GM23338 (cell line): ENCODE measurements around the gene ZNF20. TPM values are rescaled to one million over a fixed set of nuclear protein-coding genes. Genes with fewer than 3 reads are reported as not detected.

Experiments
- ATAC-seq: fragments of 200-7000 bp; cut with Tn5 transposase; 3 replicates; pipeline ENCODE4 v1.9.1; 2020
- DNase-seq: peaks from one replicate; pipeline ENCODE4 v3.0.0-alpha.2; 2015; ENCODE audit warnings: low spot score
- H2AFZ ChIP-seq: fragments of 200-600 bp; sonication (generic); 2 replicates; pipeline ENCODE4 v1.8.0; 2016; ENCODE audit warnings: antibody characterized with exemption, mild to moderate bottlenecking, moderate library complexity
- H3F3A ChIP-seq: fragments of 200-600 bp; sonication (generic); replicated peaks from 2 replicates; pipeline ENCODE4 v1.8.0; 2017; ENCODE audit warnings: antibody characterized with exemption, mixed run types, low read depth
- H3K27ac ChIP-seq: fragments of 200-600 bp; sonication (generic); 2 replicates; pipeline ENCODE4 v1.6.1; 2016; ENCODE audit warnings: low read depth
- H3K27me3 ChIP-seq: fragments of 200-600 bp; sonication (generic); 2 replicates; pipeline ENCODE4 v1.8.0; 2016; ENCODE audit warnings: mild to moderate bottlenecking, mixed run types, moderate library complexity; ENCODE audit not compliant: insufficient read depth
- H3K36me3 ChIP-seq: fragments of 200-600 bp; sonication (generic); 2 replicates; pipeline ENCODE4 v1.8.0; 2016; ENCODE audit warnings: mild to moderate bottlenecking; ENCODE audit not compliant: insufficient read depth
- H3K4me1 ChIP-seq: fragments of 200-600 bp; sonication (generic); 2 replicates; pipeline ENCODE4 v1.8.0; 2016; ENCODE audit warnings: mild to moderate bottlenecking, moderate library complexity; ENCODE audit not compliant: insufficient read depth
- H3K4me2 ChIP-seq: fragments of 200-600 bp; sonication (generic); 2 replicates; pipeline ENCODE4 v1.7.1; 2017; ENCODE audit warnings: mixed run types
- H3K4me3 ChIP-seq: fragments of 200-600 bp; sonication (generic); 2 replicates; pipeline ENCODE4 v1.6.1; 2016; ENCODE audit warnings: mixed run types
- H3K79me2 ChIP-seq: fragments of 200-600 bp; sonication (generic); replicated peaks from 2 replicates; pipeline ENCODE4 v1.8.0; 2017; ENCODE audit warnings: mild to moderate bottlenecking; ENCODE audit not compliant: insufficient read depth
- H3K9me2 ChIP-seq: fragments of 200-600 bp; sonication (generic); 2 replicates; pipeline ENCODE4 v1.8.0; 2017; ENCODE audit not compliant: insufficient read depth
- H4K20me1 ChIP-seq: fragments of 200-600 bp; sonication (generic); replicated peaks from 2 replicates; pipeline ENCODE4 v1.8.0; 2017; ENCODE audit warnings: mild to moderate bottlenecking; ENCODE audit not compliant: insufficient read depth
- H3K27ac Mint-ChIP-seq: 2 replicates; pipeline ENCODE4 v1.8.0; 2020; ENCODE audit warnings: inconsistent platforms, mild to moderate bottlenecking, moderate library complexity, mixed read lengths
- H3K27me3 Mint-ChIP-seq: 3 replicates; pipeline ENCODE4 v1.8.0; 2022; ENCODE audit warnings: low read depth, mild to moderate bottlenecking, moderate library complexity, mixed read lengths, inconsistent platforms; ENCODE audit not compliant: insufficient read depth, poor library complexity
- H3K36me3 Mint-ChIP-seq: 3 replicates; pipeline ENCODE4 v1.8.0; 2021; ENCODE audit warnings: low read depth, mild to moderate bottlenecking, inconsistent platforms, moderate library complexity, mixed read lengths
- H3K4me1 Mint-ChIP-seq: 3 replicates; pipeline ENCODE4 v1.8.0; 2020; ENCODE audit warnings: mild to moderate bottlenecking, inconsistent platforms, mixed read lengths
- H3K4me3 Mint-ChIP-seq: 3 replicates; pipeline ENCODE4 v1.8.0; 2021; ENCODE audit warnings: moderate library complexity, mild to moderate bottlenecking, inconsistent platforms, mixed read lengths
- H3K9me3 Mint-ChIP-seq: 3 replicates; pipeline ENCODE4 v1.8.0; 2020; ENCODE audit warnings: moderate library complexity, mild to moderate bottlenecking, inconsistent platforms, mixed read lengths
- CTCF ChIP-seq, 2 experiments: fragments of 200-600 bp in 1 of 2; sonication (generic) in 1 of 2; conservative IDR thresholded peaks; 2 replicates each; pipeline versions ENCODE4 v1.5.1 to v1.6.1; 2016 to 2017; ENCODE audit warnings: antibody characterized with exemption in 2 of 2, low read depth in 2 of 2, mild to moderate bottlenecking in 2 of 2, moderate library complexity in 1 of 2
- JUNB ChIP-seq: IDR thresholded peaks from one replicate; pipeline ENCODE4 v1.6.1; 2016; ENCODE audit warnings: antibody characterized with exemption; ENCODE audit not compliant: unreplicated experiment
- POLR2AphosphoS5 ChIP-seq: IDR thresholded peaks from 2 replicates; pipeline ENCODE4 v1.6.1; 2016; ENCODE audit warnings: antibody characterized with exemption, low read depth
- REST ChIP-seq: IDR thresholded peaks from one replicate; pipeline ENCODE4 v1.6.1; 2018; ENCODE audit warnings: antibody characterized with exemption; ENCODE audit not compliant: unreplicated experiment
- STAT1 ChIP-seq: IDR thresholded peaks from one replicate; pipeline ENCODE4 v1.6.1; 2016; ENCODE audit warnings: antibody characterized with exemption; ENCODE audit not compliant: unreplicated experiment
- ZNF331 ChIP-seq: fragments of 250-450 bp; sonication (Bioruptor Pico); IDR thresholded peaks from 2 replicates; pipeline ENCODE4 v1.5.0; 2020; ENCODE audit warnings: low read depth, mild to moderate bottlenecking, moderate library complexity
- polyA plus RNA-seq: library from polyadenylated mRNA; unstranded; fragments of >200 nt; fragmentation: Nextera tagmentation; extraction: Ambion mirVana; gene quantifications from 2 replicates; pipeline ENCODE4 v1.2.1, GENCODE V29; 2016
- total RNA-seq: library from RNA; depleted of rRNA; stranded (reverse); fragments of >200 nt; shearing (Covaris generic); gene quantifications from 2 replicates; pipeline ENCODE4 v1.2.3, GENCODE V29; 2014

Gene ZNF20
- total and polyA plus RNA-seq, 2 experiments from 2014 or later: 4.1 to 7.5 TPM

- H3K36me3 Mint-ChIP-seq: peaks cover 51% of the 10 kb centered on the region
- H3K79me2 ChIP-seq: peaks cover 47% of the 10 kb centered on the region
- peak overlapping the region; percentile 83 for H2AFZ ChIP-seq
- H3F3A ChIP-seq: no peaks in the 10 kb centered on the region; the same call in 1 of the 2 replicates
- no peaks in the 10 kb centered on the region for H3K9me2 ChIP-seq
- H3K4me3 Mint-ChIP-seq: no peak overlapping the region
- peak overlapping the region; percentile 88 for H3K4me3 ChIP-seq
- no peaks in the 10 kb centered on the region; the same call in 2 of the 3 replicates for H3K4me1 Mint-ChIP-seq
- peak overlapping the region; percentile 99 for H3K27ac ChIP-seq
- no peak overlapping the region for H3K27ac Mint-ChIP-seq
- peaks cover 13% of the 10 kb centered on the region for H3K27me3 Mint-ChIP-seq
- peak overlapping the region; percentile 87 for H3K4me2 ChIP-seq
- H3K9me3 Mint-ChIP-seq: peaks cover 93% of the 10 kb centered on the region
- H3K4me1 ChIP-seq: 0 out of 2 replicates have a peak, but pooled peaks cover 3% of the 10 kb centered on the region
- H3K36me3 ChIP-seq: peaks cover 28% of the 10 kb centered on the region
- TF ChIP-seq JUNB (no peak), POLR2AphosphoS5 (peak; percentile 87)
- no peaks in the 10 kb centered on the region; the same call in none of the 2 replicates for H4K20me1 ChIP-seq
- DNase-seq: peak; percentile 97
- ATAC-seq: peak; percentile 89
- no peaks in the 10 kb centered on the region for H3K27me3 ChIP-seq
These were observed 47.9 kb downstream of the ZNF20 start for GRCh38 chr19:12092065-12092867.

GRCh38 chr19:12090807-12091206, 49.3 kb downstream of the ZNF20 start:
- Mint-ChIP-seq H3K27me3 (peaks cover 13% of the 10 kb centered on the region), H3K9me3 (peaks cover 94% of the 10 kb centered on the region), H3K27ac (no peak overlapping the region), H3K4me3 (no peak overlapping the region), H3K36me3 (peaks cover 52% of the 10 kb centered on the region), H3K4me1 (no peaks in the 10 kb centered on the region; the same call in 2 of the 3 replicates)
- TF ChIP-seq STAT1: no peak
- no peak for TF ChIP-seq REST
- TF ChIP-seq ZNF331 (CRISPR knock-in tag): no peak
- TF ChIP-seq CTCF (conservative IDR thresholded peaks at IDR 0.05; ENCODE audit: low read depth in 2 of 2): peak; percentile 82 to 88
- Histone ChIP-seq H3K27ac (no peak overlapping the region), H3K36me3 (peaks cover 16% of the 10 kb centered on the region), H4K20me1 (no peaks in the 10 kb centered on the region; the same call in none of the 2 replicates), H3K79me2 (peaks cover 32% of the 10 kb centered on the region), H3K4me1 (0 out of 2 replicates have a peak, but pooled peaks cover 3% of the 10 kb centered on the region), H2AFZ (peak overlapping the region; percentile 16; the same call in 1 of the 2 replicates), H3K4me3 (no peak overlapping the region), H3K27me3 (no peaks in the 10 kb centered on the region), H3F3A (no peaks in the 10 kb centered on the region; the same call in 1 of the 2 replicates), H3K9me2 (no peaks in the 10 kb centered on the region), H3K4me2 (no peak overlapping the region)
- ATAC-seq (peak; percentile 41; the same call in 2 of the 3 replicates), DNase-seq (peak; percentile 71)
